DOHH2 (cell line): ENCODE data around the gene CXCL13.
"Not testable (repeated sequence)": the region's sequence is repeated elsewhere in the genome, so short reads cannot be mapped to it uniquely, and the experiment has no call there.

Experiments used
- H3F3A ChIP-seq: fragments of 200-600 bp; sonication (generic), shearing (Covaris generic); 2 replicates; pipeline ENCODE4 v1.6.0; 2016; ENCODE audit warnings: antibody characterized with exemption, mild to moderate bottlenecking; ENCODE audit not compliant: control insufficient read depth, insufficient read depth
- H3K27ac ChIP-seq: fragments of 200-600 bp; sonication (generic); 2 replicates; pipeline ENCODE4 v1.5.1; 2014; ENCODE audit warnings: low read depth, mild to moderate bottlenecking, low read length, moderate library complexity
- H3K27me3 ChIP-seq: fragments of 200-600 bp; sonication (generic); 2 replicates; pipeline ENCODE4 v1.6.1; 2014; ENCODE audit warnings: mild to moderate bottlenecking, low read length, mixed read lengths; ENCODE audit not compliant: control insufficient read depth
- H3K36me3 ChIP-seq: fragments of 200-600 bp; sonication (generic); 2 replicates; pipeline ENCODE4 v1.6.1; 2014; ENCODE audit warnings: mild to moderate bottlenecking, low read length, moderate library complexity, mixed read lengths; ENCODE audit not compliant: control insufficient read depth
- H3K4me1 ChIP-seq: fragments of 200-600 bp; sonication (generic); 2 replicates; pipeline ENCODE4 v1.6.1; 2014; ENCODE audit warnings: mild to moderate bottlenecking, low read length, mixed read lengths; ENCODE audit not compliant: control insufficient read depth
- H3K4me2 ChIP-seq: fragments of 200-600 bp; sonication (generic); 2 replicates; pipeline ENCODE4 v1.6.0; 2014; ENCODE audit warnings: mild to moderate bottlenecking, low read length, moderate library complexity
- H3K4me3 ChIP-seq: fragments of 200-600 bp; sonication (generic); 2 replicates; pipeline ENCODE4 v1.5.1; 2014; ENCODE audit warnings: mild to moderate bottlenecking, low read length, mixed read lengths
- H3K79me2 ChIP-seq: fragments of 200-600 bp; sonication (generic); 2 replicates; pipeline ENCODE4 v1.6.1; 2014; ENCODE audit warnings: mild to moderate bottlenecking, low read length, mixed read lengths; ENCODE audit not compliant: control insufficient read depth
- H3K9me2 ChIP-seq: fragments of 200-600 bp; sonication (generic); replicated peaks from 2 replicates; pipeline ENCODE4 v1.6.1; 2014; ENCODE audit warnings: mild to moderate bottlenecking, low read length, mixed read lengths; ENCODE audit not compliant: control insufficient read depth
- H3K9me3 ChIP-seq: fragments of 200-600 bp; sonication (generic); 2 replicates; pipeline ENCODE4 v1.6.1; 2014; ENCODE audit warnings: antibody characterized with exemption, low read length, mixed read lengths; ENCODE audit not compliant: control insufficient read depth, insufficient read depth
- H4K20me1 ChIP-seq: fragments of 200-600 bp; sonication (generic); 2 replicates; pipeline ENCODE4 v1.6.0; 2014; ENCODE audit warnings: low read depth, mild to moderate bottlenecking, antibody characterized with exemption, low read length, moderate library complexity; ENCODE audit not compliant: control insufficient read depth, insufficient read depth
- EZH2phosphoT487 ChIP-seq: fragments of 200-600 bp; sonication (generic); IDR thresholded peaks from 2 replicates; pipeline ENCODE4 v1.6.1; 2017; ENCODE audit warnings: borderline replicate concordance, mild to moderate bottlenecking, antibody characterized with exemption, low read length, moderate library complexity, mixed read lengths
- TF ChIP-seq, protein P1 (sequence below): fragments of 200-600 bp; sonication (generic); IDR thresholded peaks from one replicate; pipeline ENCODE4 v1.5.1; 2014; ENCODE audit warnings: antibody characterized with exemption, mild to moderate bottlenecking, low read depth, low read length; ENCODE audit not compliant: poor library complexity, severe bottlenecking

CXCL13 gene, protein sequence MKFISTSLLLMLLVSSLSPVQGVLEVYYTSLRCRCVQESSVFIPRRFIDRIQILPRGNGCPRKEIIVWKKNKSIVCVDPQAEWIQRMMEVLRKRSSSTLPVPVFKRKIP

DNA sequence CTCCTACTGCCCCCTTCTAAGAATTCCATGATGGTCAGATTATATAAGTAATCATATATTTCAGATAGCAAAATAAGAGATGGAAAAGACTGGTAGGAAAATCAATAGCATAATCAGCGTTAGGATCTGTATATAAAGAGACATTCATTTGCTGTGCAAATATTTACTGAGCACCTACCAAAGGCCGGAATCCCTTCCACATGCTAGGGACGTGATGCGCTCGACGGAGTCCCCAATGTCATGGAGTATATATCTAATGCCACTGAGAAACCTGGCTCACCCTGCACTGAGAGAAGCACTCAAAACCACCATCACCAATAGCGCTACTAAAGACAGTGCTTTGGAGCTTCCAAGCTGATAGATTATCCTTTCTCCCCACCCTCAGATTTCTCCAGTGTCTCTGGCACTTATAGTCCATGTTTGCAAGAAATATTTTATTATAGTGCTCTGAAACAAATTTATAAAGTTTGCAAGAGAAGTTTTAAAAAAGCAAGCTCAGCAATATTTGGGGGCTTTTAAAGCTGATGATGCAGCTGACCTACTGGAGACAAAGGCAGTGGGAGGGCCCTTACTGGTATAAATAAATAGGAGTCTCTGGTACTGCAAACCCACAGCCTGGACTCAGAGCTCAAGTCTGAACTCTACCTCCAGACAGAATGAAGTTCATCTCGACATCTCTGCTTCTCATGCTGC, at the start of gene CXCL13:
Gene CXCL13 (plus strand): TSS at position 611 of the 693 bp plus-strand sequence. CDS start 46 bp downstream, at position 657.
- H3K9me2 ChIP-seq, result no peaks in the 10 kb centered on the region
- H3K27me3 ChIP-seq, result peaks cover 19% of the 10 kb centered on the region
- H4K20me1 ChIP-seq, result no peaks in the 10 kb centered on the region
- H3K36me3 ChIP-seq, result no peaks in the 10 kb centered on the region
- H3K9me3 ChIP-seq, result no peaks in the 10 kb centered on the region
- H3K79me2 ChIP-seq, result no peaks in the 10 kb centered on the region
- H3K27ac ChIP-seq, result no peak within 1 kb of the TSS
- H3K4me2 ChIP-seq, result no peak within 1 kb of the TSS
- no peaks in the 10 kb centered on the region for H3K4me1 ChIP-seq
- H3K4me3 ChIP-seq, result no peak within 1 kb of the TSS
- H3F3A ChIP-seq, result no peaks in the 10 kb centered on the region
- TF ChIP-seq, protein P1, sequence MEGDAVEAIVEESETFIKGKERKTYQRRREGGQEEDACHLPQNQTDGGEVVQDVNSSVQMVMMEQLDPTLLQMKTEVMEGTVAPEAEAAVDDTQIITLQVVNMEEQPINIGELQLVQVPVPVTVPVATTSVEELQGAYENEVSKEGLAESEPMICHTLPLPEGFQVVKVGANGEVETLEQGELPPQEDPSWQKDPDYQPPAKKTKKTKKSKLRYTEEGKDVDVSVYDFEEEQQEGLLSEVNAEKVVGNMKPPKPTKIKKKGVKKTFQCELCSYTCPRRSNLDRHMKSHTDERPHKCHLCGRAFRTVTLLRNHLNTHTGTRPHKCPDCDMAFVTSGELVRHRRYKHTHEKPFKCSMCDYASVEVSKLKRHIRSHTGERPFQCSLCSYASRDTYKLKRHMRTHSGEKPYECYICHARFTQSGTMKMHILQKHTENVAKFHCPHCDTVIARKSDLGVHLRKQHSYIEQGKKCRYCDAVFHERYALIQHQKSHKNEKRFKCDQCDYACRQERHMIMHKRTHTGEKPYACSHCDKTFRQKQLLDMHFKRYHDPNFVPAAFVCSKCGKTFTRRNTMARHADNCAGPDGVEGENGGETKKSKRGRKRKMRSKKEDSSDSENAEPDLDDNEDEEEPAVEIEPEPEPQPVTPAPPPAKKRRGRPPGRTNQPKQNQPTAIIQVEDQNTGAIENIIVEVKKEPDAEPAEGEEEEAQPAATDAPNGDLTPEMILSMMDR, result no peak
- no peak for TF ChIP-seq EZH2phosphoT487

DNA sequence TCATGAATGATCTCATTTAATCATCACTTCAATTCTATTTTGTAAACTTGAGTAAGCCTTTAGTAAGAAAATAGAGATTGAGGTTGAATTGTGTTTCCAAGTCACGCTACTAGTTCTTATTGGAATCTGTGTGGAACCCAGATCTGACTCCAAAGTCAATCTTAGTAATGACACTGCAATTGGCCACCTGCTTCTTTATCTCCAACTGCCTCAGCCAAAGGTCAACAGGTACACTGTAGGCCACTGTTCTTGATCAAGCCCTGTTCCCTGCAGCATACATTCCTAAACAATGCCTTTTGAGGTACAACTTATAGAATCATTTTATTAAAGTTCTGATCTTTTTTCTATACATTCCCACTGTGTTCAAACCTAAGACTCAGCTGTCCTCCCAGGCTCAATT, 45.5 kb upstream of the CXCL13 start:
- H3K27me3 ChIP-seq, result no peaks in the 10 kb centered on the region
- no peaks in the 10 kb centered on the region for H3K9me2 ChIP-seq
- H4K20me1 ChIP-seq, result no peaks in the 10 kb centered on the region
- no peaks in the 10 kb centered on the region for H3K4me1 ChIP-seq
- no peaks in the 10 kb centered on the region for H3K9me3 ChIP-seq
- no peak overlapping the region for H3K27ac ChIP-seq
- no peaks in the 10 kb centered on the region for H3K36me3 ChIP-seq
- TF ChIP-seq EZH2phosphoT487, result no peak
- TF ChIP-seq, protein P1, result no peak
- no peak overlapping the region for H3K4me2 ChIP-seq
- no peak overlapping the region for H3K4me3 ChIP-seq
- no peaks in the 10 kb centered on the region for H3F3A ChIP-seq
- H3K79me2 ChIP-seq, result no peaks in the 10 kb centered on the region

DNA sequence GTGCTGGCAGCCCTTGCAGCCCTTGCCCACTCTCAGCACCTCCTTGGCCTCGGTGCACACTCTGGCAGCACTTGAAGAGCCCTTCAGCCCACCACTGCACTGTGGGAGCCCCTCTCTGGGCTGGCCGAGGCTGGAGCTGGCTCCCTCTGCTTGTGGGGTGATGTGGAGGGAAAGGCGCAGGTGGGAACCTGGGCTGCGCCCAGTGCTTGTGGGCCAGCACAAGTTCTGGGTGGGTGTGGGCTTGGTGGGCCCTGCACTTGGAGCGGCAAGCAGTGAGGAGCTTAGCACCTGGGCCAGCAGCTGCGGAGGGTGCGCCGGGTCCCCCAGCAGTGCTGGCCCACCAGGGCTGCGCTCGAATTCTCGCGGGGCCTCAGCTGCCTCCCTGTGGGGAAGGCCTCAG, 43.9 kb upstream of the CXCL13 start:
- H3F3A ChIP-seq, H3K4me3 ChIP-seq, H3K79me2 ChIP-seq, H3K27me3 ChIP-seq, H3K9me3 ChIP-seq, H3K9me2 ChIP-seq, H3K4me1 ChIP-seq, H3K27ac ChIP-seq, H3K36me3 ChIP-seq, H4K20me1 ChIP-seq, H3K4me2 ChIP-seq: not testable (repeated sequence)

DNA sequence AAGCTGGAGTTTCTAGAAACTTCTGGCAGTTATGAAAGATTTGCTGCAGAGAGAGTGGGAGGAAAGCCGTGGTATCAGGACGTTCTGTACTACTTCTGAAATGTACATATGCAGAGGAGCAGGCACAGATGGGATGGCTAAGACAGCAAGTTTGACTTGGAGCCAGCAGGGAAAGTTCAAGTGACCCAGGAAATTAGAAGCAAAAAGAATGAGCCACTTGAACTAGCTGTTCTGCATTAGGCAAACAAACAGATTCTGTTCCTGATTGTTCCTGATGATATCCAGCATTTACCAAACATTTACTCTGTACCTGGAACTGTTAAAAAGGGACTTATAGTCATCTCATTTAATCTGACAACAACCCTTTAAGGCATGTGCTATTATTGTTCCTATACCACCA, 41.4 kb upstream of the CXCL13 start:
- Histone ChIP-seq H3K27ac (no peak overlapping the region), H4K20me1 (no peaks in the 10 kb centered on the region), H3K4me1 (no peaks in the 10 kb centered on the region), H3K27me3 (no peaks in the 10 kb centered on the region), H3K4me3 (no peak overlapping the region), H3K9me2 (no peaks in the 10 kb centered on the region), H3K4me2 (no peak overlapping the region), H3F3A (no peaks in the 10 kb centered on the region), H3K36me3 (no peaks in the 10 kb centered on the region), H3K79me2 (no peaks in the 10 kb centered on the region), H3K9me3 (no peaks in the 10 kb centered on the region; the same call in 1 of the 2 replicates)
- TF ChIP-seq EZH2phosphoT487, result no peak
- TF ChIP-seq, protein P1, result no peak
